GM12892 (cell line): Measurements from ENCODE around the gene GPR157.

Source experiments
- DNase-seq: peaks from one replicate; pipeline ENCODE4 v3.0.0; 2011; ENCODE audit not compliant: insufficient read length
- FAIRE-seq: peaks from 2 replicates; lab custom pipeline; 2011; peaks lifted over from hg19 to GRCh38; lab: Jason Lieb, UNC
- POLR2A ChIP-seq: IDR thresholded peaks from 2 replicates; pipeline ENCODE4 v1.6.1; 2011; ENCODE audit warnings: low read depth, low read length, control low read depth
- POLR2AphosphoS5 ChIP-seq: IDR thresholded peaks from 2 replicates; pipeline ENCODE4 v1.6.1; 2011; ENCODE audit warnings: low read depth, low read length, control low read depth
- TAF1 ChIP-seq: IDR thresholded peaks from 2 replicates; pipeline ENCODE4 v1.6.1; 2011; ENCODE audit warnings: low read depth, mild to moderate bottlenecking, control low read depth, low read length, borderline replicate concordance

The GPR157 gene

DNA sequence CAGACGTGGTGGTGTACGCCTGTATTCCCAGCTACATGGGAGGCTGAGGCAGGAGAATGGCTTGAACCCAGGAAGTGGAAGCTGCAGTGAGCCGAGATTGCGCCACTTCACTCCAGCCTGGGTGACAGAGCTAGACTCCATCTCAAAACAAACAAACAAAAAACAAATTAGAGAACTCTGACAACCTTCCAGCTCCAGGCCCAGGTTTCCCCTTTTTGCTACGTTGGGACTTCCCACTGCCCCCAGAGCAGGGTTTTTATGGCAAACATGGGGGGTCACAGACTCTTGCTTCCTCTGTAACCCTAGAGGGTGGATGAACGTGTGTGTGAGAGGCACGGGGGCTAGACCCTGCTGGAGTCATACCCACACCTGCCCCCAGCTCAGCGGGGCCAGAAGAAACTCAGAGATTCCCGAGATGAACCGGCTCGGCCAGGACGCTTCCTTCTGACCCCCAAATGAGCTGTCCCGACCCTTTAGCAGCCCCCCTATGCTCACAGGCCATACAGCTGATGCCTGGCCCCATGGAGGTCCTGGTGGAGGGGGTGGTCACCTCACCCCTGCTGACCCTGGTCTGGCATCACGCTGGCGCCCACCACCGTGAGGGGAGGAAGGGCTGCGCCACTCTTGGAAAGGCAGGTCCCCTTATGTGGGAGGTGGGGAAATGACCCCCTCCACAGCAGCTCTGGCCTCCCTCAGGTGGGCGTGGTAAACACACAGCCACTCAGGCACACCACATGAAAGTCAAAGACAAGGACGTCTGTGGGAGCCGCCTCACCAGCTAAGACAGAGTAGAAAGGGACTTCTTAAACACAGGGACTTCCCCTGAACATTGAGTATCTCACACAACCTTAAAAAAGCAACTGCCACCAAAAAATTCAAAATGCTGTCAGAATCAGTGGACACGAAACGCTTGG lies 7.1 kb downstream of the GPR157 start:
- peak; percentile 96 for FAIRE-seq
- TF ChIP-seq POLR2A (no peak; the same call in 1 of the 2 replicates), TAF1 (no peak), POLR2AphosphoS5 (no peak)
- no peak for DNase-seq

DNA sequence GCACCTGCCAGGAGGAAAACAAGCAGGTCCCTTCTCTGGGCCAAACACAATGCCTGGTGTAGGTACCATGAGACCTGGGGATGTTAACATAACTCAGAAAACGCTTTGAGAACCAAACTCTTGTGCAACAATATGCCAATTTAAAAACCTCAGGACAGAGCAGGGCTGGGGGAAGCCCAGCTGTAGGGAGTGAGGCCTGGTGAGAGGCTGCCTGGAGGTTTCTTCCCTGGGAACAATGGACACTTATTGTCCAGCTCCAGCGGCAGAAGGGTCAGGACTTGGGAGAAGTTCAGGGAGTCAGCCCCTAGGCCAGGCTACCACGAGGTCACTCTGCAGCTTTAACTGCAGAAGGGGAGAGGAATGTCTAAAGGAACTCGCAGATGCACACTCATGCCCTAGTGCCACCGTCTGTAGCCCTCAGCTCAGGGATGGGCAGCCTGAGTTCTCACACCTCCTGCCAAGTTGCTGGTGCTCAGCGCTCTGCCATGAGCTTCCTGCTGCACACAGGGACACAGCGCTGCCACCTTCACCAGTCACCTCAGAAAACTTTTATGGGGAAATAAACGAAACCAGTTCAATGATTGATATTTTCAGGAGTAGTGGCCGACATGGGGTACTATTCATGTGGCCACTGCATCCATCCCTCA lies 8.5 kb downstream of the GPR157 start:
- no peak for FAIRE-seq
- DNase-seq: no peak
- TF ChIP-seq POLR2A: no peak
- no peak for TF ChIP-seq TAF1
- no peak for TF ChIP-seq POLR2AphosphoS5

DNA sequence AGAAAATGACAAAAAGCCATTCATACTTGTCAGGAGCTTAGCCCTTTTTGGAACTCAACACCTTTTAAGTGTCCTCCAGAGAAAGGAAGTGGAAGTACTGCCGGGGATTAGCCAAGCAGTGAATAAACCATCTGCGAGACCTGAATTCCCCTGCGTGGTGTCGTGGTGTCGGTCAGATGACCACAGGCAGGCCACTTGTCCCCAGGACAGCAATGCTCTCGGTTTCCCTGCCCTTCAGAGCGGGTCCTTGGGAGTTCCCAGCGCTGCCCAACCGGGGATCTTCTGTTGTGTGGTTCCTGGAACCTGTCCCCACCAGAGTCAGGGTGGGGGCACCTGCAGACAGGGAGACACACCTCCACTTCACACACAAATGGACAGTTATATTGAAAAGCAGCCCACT lies 9.2 kb downstream of the GPR157 start:
- DNase-seq (no peak), FAIRE-seq (peak; percentile 99)
- TF ChIP-seq POLR2A: no peak
- TF ChIP-seq POLR2AphosphoS5: no peak
- no peak for TF ChIP-seq TAF1

DNA sequence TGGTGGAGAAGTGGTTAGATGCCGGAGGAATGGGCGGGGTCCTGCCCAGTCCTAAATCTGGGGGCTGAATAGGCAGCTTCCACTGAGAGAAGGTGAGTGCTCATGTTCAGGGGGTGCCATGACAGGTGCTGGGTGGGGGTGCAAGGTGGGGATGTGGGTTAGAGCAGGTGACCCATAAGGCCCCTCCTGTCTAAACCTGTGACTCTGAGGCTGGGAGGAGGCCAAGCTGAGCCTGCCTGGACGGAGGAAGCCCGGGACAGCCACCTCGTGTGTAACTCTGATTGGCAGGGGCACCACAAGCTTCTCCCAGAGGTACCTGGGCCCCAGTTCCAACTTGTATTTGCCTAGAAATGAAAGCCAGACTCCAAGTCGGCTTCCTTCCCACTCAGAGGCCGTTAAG lies 10.7 kb downstream of the GPR157 start:
- FAIRE-seq (no peak), DNase-seq (no peak)
- no peak for TF ChIP-seq POLR2AphosphoS5

DNA sequence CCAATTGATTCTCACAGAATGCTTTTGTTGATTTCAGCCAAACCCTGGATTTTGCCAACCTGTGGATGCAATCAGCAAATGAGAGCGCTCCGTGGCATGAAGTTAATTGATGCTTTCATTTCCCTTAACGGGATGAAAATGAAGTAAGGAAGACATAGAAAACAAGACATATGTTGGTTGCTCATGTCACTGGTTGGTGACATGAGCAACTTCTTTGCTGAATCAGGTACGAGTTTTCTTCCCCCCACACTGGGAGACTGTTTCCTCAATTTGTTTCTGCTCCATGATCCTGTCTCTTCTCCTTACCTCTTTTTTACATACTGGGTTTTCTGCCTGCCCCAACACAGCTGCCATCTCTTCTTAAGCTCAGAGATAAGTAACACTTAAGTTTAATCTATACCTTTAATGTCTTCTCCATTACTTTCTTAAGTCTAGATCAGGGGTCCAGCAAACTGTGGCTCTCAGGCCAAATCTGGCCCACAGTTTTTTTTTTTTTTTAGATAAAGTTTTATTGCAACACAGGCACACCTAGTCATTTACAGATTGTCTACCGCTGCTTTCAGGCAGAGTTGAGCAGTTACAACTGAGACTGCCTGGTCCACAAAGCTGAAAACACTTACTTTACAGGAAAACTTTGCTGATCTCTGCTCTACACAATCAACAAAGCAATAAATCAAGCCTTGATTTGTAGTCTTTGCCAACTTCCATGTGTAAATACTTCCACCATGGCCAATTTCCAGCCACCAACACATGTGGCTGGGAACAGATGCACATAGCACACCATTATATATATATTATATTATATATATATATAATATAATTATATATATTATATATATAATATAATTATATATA lies 13.3 kb downstream of the GPR157 start:
- TF ChIP-seq TAF1 (no peak), POLR2A (no peak), POLR2AphosphoS5 (no peak)
- peak; percentile 38 for FAIRE-seq
- no peak for DNase-seq

DNA sequence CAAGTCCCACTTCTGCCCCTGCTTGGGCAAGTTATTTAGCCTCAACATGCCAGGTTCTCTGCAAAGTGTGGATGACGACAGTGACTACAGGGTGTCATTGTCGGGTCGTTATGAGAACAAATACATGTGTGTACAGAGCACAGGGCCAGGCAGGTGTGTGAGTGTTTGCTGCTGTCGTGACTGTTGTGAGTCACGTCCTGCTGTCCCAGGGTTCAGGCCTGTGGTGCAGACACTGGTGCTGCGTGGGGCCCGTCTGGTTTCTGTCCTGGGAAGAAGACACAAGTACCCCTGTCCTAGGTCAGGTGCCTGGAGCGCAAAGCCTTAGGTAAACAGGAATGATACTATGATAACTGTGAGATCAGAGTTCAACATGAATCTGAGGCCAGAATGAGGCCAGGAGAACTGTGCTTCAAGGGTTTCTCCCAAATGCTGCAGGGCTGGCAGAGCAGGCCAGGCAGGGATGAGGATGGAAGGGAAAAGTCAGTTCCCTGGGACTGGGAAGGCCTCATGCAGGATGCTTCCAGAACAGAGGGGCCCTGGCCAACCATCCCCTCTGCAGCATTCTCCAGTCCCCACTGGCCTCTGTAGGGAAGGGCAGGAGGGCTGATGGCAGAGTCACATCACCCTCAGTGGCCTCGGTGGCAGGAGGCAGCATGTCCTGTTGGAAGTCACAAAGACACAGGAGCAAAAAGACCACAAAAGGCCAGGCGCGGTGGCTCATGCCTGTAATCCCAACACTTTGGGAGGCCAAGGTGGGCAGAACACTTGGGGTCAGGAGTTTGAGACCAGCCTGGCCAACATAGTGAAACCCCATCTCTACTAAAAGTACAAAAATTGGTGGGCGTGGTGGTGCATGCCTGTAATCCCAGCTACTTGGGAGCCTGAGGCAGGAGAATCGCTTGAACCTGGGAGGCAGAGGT lies 15.7 kb downstream of the GPR157 start:
- TF ChIP-seq POLR2AphosphoS5: no peak
- TF ChIP-seq TAF1: no peak
- TF ChIP-seq POLR2A: no peak
- DNase-seq (no peak), FAIRE-seq (no peak)

DNA sequence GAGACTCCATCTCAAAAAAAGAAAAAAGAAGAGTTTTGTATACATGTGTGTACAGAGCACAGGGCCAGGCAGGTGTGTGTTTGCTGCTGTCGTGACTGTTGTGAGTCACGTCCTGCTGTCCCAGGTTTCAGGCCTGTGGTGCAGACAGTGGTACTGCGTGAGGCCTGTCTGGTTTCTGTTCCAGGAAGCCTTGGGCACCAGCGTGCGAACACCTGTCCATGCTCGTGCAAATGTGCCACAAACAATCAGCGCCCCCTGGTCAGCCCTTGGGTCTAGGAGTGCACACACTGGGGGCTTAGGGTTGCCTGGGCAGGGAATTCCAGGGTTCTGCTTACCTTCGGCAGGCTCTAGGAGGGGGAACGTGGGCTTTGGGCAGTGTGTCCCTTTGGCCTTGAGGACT lies 16.9 kb downstream of the GPR157 start:
- TF ChIP-seq POLR2A: no peak
- TF ChIP-seq POLR2AphosphoS5: no peak
- TF ChIP-seq TAF1: no peak
- FAIRE-seq: no peak
- no peak for DNase-seq

DNA sequence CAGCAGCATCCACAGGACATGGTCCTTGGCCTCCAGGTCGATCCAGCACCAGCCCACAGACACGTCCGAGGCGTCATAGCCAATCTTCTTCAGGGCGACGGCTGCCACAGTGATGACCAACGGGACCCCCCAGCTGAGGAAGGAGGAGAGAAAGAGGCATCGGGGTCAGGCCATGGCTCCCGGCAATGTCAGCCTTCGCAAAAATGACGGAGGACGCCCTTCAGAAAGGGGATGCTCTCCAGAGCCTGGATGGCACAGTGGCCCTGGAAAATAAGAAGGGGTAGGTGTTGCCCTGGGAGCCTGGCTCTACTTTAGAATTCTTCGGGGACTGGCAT lies 17.6 kb downstream of the GPR157 start:
- no peak for TF ChIP-seq POLR2A
- no peak for TF ChIP-seq TAF1
- no peak for TF ChIP-seq POLR2AphosphoS5
- FAIRE-seq: no peak
- no peak for DNase-seq

DNA sequence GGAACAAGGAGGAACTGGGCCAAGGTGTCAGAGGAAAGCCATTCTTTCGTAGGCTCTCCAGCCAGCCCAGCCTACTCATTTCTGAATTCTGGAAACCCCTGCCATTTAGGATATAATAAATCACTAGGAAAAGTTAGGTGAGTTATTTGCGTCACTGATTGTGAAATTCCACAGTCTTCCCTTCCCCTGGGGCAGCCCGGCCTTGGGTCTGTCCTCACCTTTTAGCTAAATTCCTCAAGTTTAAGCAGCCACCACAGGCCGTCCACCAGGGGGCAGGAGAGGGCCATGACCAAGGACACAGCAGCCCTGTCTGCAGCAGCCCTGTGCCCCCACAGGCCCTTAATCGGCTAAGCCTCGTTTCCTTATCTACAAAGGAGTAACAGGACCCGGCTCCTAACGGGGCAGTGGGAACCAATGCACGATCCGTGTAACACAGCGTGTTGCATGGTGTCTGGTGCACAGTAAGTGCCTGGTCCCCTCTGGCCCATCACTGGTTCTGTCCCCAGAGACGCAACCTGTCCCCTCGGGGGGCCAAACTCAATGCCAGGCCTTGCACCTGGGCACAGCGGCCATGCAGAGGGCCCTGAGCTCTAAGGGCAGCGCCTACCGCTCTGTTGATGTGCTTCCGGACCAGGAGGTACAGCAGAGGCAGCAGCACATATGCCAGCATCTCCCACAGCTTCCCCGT lies 18.1 kb downstream of the GPR157 start:
- FAIRE-seq: peak; percentile 94
- peak; percentile 81 for DNase-seq
- TF ChIP-seq POLR2AphosphoS5 (no peak), POLR2A (no peak), TAF1 (no peak)

DNA sequence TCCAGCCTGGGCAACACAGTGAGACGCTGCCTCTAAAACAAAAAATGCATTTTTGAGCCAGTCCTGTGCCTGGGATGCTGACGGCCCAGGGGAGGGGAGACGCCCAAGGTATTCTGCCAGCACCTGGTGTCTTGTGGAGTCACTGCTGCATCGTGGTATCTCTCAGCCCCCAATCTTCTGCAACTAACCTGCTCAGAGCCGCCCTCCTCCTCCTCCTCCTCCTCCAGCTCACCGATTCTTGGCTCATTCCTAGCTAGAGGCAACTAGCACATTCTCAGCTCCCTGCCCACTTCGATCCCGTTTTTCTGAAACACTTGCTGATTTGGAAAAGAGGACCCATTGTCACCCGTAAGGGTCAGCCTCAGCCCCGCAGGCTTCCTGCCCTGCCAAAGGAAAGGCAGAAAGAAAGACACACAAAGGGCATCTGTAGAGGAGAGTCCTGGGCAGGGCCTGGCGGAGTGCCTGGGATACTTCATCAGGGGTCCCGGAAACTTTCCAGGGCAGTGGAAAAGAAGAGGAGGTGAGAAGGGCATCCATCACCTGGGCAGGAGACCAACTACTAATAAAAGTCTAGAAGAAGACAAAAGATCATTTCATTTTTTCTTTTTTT lies 20.7 kb downstream of the GPR157 start:
- no peak for FAIRE-seq
- no peak for TF ChIP-seq TAF1
- no peak for TF ChIP-seq POLR2AphosphoS5
- no peak for TF ChIP-seq POLR2A
- DNase-seq: no peak
